Middle frontal gyrus (tissue), 1 donor: Measurements from ENCODE around the gene CFAP97.
"Not testable (repeated sequence)": the region's sequence is repeated elsewhere in the genome, so short reads cannot be mapped to it uniquely, and the experiment has no call there.

ENCODE experiments used
- DNase-seq: peaks from one replicate; pipeline ENCODE4 v3.0.0-alpha.2; 2015; ENCODE audit warnings: low spot score; ENCODE audit errors: extremely low spot score

The CFAP97 gene

GRCh38 chr4:185222598-185222997 is 18.8 kb upstream of the CFAP97 start:
- no peak for DNase-seq

GRCh38 chr4:185221912-185222311 is 18.1 kb upstream of the CFAP97 start:
- DNase-seq = no peak

- DNase-seq = no peak
These were observed 17.7 kb upstream of the CFAP97 start for GRCh38 chr4:185221491-185221890.

- DNase-seq = peak; percentile 63
These were observed 15.9 kb upstream of the CFAP97 start for GRCh38 chr4:185219551-185220344.

- DNase-seq = no peak
These were observed 14.5 kb upstream of the CFAP97 start for GRCh38 chr4:185218312-185218711.

- no peak for DNase-seq
These were observed 13.7 kb upstream of the CFAP97 start for GRCh38 chr4:185217408-185217975.

GRCh38 chr4:185215261-185215660 is 11.5 kb upstream of the CFAP97 start:
- DNase-seq = no peak

GRCh38 chr4:185213877-185214276 is 10.1 kb upstream of the CFAP97 start:
- no peak for DNase-seq

- DNase-seq = no peak
These were observed 8.8 kb upstream of the CFAP97 start for GRCh38 chr4:185212581-185212980.

GRCh38 chr4:185211641-185212040 is 7.8 kb upstream of the CFAP97 start:
- no peak for DNase-seq

- DNase-seq = no peak
These were observed 7.2 kb upstream of the CFAP97 start for GRCh38 chr4:185211035-185211434.

GRCh38 chr4:185210102-185210981 is 6.5 kb upstream of the CFAP97 start:
- no peak for DNase-seq

- DNase-seq = not testable (repeated sequence)
These were observed 6.0 kb upstream of the CFAP97 start for GRCh38 chr4:185209852-185210101.

GRCh38 chr4:185209031-185209851 is 5.4 kb upstream of the CFAP97 start, which contains the start of gene SNX25:
Gene SNX25 (plus strand): TSS chr4:185209598. CDS start chr4:185209827, 229 bp downstream.
- peak; percentile 53 for DNase-seq

GRCh38 chr4:185207466-185207865 is 3.7 kb upstream of the CFAP97 start:
- no peak for DNase-seq

- no peak for DNase-seq
These were observed 2.0 kb upstream of the CFAP97 start for GRCh38 chr4:185205697-185206342.

GRCh38 chr4:185205073-185205472 is 1.3 kb upstream of the CFAP97 start:
- not testable (repeated sequence) for DNase-seq

- DNase-seq = no peak
These were observed 574 bp upstream of the CFAP97 start for GRCh38 chr4:185204238-185204910.

GRCh38 chr4:185202984-185203485 is 765 bp downstream of the CFAP97 start:
- no peak for DNase-seq
